T-helper 2 cell treated with Interferon-gamma antibody and Interleukin-4, amounts not matched to agents 100 ng/mL and 5 ng/mL, for 36 hours (primary cell): ENCODE results near the gene PSMB11. TPM values are rescaled to one million over a fixed set of nuclear protein-coding genes. Genes with fewer than 3 reads are reported as not detected.
"Not testable (repeated sequence)": the region's sequence is repeated elsewhere in the genome, so short reads cannot be mapped to it uniquely, and the experiment has no call there.

Experiments used
- intact Hi-C: fragments of 100-400 bp; cut with micrococcal nuclease; formaldehyde crosslinking; loops from one replicate; pipeline ENCODE4 v1.15.1; 2023
- total RNA-seq: library from RNA; stranded (reverse); gene quantifications from 2 replicates; pipeline ENCODE4 v1.2.3, GENCODE V29; 2022

Gene PSMB11
- total RNA-seq, 1 donor from 2014 or later = not detected

- intact Hi-C loops = no loop called here
Measured at GRCh38 chr14:23013054-23013748, 28.8 kb upstream of the PSMB11 start.

GRCh38 chr14:23013749-23014054 lies 28.3 kb upstream of the PSMB11 start:
- intact Hi-C loops = not testable (repeated sequence)

GRCh38 chr14:23015618-23016017 lies 26.4 kb upstream of the PSMB11 start:
- intact Hi-C loops = no loop called here

GRCh38 chr14:23017091-23017490 lies 24.9 kb upstream of the PSMB11 start:
- intact Hi-C loops = no loop called here

DNA sequence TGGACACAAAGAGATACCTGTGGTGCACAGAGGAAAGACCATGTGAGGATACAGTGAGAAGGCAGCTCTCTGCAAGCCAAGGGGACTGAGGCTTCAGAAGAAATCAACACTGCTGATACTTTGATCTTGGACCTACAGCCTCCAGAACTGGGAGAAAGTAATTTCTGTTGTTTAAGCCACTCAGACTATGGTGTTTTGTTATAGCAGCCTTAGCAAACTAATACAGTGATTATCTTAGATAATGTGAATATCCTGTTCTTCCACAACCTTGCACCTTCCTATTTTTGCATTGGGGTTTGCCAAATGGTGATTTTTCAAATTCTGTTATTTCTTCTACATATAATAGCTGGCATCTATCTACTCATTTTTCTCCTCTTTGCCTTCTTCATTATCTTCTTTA lies 23.9 kb upstream of the PSMB11 start:
- intact Hi-C loops = no loop called here

- intact Hi-C loops = no loop called here
Measured at GRCh38 chr14:23020143-23021128, 21.6 kb upstream of the PSMB11 start.

DNA sequence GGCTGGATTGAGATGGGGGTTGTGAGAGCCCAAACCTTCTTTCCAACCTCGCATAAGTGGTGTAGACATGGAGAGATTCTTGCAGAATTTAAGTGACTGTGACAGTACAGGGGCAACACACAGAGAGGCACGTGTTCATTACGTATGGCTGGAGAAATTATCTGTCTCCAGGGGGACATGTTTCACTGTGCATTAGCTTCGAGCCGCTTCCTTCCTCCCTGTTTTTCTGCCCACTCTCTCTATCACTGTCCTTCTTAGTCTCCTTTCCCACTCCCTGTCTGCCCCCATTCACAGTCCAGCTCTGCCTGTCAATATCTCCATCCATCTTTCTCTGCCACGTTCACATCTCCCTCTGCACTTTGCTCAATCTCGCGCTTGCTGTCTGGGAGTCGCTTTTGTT lies 20.6 kb upstream of the PSMB11 start:
- intact Hi-C loops = no loop called here

DNA sequence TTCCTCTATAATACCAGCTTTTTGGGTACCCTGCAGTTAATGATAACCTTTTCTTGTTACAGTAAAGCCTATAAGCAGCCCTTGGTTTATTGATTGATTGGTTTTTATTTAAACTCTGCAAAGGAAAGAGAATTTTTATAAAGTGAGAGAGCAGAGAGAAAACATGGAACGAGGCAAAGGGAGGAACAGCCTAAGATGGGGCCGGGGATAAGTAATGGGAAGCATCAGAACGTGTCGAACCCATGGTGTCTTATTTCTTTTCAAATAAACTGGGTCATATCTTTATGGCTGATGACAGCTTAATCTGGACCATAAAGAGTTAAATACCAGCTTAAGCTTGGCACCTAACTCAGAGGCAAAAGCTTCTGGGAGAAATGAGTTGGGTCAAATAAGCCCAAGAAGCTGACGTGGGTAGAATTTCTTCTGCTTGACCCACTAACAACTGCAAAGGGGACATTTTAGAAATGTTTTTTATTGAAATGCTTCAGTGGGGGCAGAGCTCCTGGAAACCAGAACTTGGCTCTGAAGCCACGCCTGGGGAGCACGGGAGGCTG lies 20.0 kb upstream of the PSMB11 start:
- intact Hi-C loops = no loop called here

GRCh38 chr14:23023022-23023794 lies 18.8 kb upstream of the PSMB11 start:
- intact Hi-C loops = no loop called here

GRCh38 chr14:23023795-23024152 lies 18.2 kb upstream of the PSMB11 start:
- intact Hi-C loops = no loop called here

GRCh38 chr14:23024612-23025075 lies 17.4 kb upstream of the PSMB11 start:
- intact Hi-C loops = no loop called here

DNA sequence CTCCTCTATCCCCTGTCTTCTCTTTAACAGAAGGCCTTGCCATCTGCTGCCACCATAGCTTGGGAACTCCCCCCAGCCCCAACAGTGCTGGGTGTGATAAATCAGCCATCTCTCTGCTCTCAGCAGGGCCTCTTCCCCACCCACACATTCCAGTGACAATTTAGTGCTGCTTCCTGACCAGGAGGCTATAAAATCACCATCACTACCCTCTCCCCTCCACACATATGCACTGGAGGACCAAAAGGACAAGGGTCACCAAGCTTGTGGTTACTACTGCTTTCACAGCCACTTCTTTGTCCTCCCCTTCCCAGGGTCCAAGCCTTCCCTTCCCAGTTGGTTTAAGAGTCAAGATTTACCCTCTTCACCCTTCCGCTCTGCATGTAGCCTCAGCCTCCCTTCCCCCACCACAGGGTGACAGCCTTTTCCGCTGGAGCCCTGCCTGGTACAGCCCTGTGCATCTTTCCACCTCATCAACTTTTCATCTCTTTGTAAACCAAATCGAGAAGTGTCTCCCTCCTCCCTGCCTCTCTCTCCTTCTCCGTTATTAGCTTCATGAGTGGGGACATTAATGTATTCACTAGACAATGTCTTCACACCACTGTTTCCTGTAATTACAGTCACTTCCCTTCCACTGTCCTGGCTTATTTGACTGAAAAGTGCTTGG lies 16.7 kb upstream of the PSMB11 start:
- intact Hi-C loops = no loop called here

DNA sequence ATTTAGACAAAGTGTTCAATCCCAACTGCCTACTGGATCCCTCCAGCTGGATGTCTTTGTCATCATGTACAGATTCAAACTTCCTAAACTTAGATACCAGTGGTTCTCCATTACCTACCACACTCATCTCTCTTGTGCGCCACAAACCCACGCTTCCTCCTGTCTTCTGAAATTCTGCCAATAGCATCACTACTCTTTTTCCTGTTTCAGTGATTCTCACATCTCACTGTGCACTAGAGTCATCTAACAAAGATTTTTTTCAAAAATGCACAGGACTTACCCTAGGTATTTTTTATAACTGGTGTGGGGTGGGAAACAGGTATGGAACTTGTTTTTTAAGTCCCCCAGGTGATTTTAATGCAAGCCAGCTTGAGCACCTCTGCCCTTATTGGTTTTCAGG lies 13.2 kb upstream of the PSMB11 start:
- intact Hi-C loops = no loop called here

- intact Hi-C loops = no loop called here
Measured at GRCh38 chr14:23030936-23031335, 11.1 kb upstream of the PSMB11 start.

DNA sequence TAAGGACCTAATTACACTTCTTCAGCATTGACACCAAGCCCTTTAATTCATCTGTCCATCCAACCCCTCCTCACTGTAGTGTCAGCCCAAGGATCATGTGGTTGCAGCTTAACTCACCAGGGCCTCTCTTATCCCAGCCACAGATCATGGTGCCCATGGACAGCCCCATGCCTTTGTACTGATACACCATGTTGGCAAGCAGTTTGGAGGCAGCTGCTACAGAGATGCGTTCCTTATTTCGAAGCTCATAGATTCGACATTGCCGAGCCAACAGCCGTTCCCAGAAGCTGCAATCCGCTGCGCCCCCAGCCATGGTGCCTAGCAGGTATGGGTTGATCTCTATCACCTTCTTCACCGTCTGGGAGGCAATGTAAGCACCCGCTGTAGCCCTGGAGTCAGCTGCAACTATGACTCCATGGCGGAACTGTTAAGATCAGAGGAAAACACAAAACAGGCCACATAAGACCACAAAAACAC lies 8.7 kb upstream of the PSMB11 start:
- intact Hi-C loops = no loop called here

- intact Hi-C loops = loop anchor here (1.0 to 2.0 kb wide), 7 partner anchors 27 to 115 kb away; partner anchors contain the start of genes ACIN1, C14orf119, HAUS4 and PRMT5
Measured at GRCh38 chr14:23033801-23034497, 8.1 kb upstream of the PSMB11 start.

GRCh38 chr14:23034498-23035302 lies 7.3 kb upstream of the PSMB11 start, which contains the start of gene PSMB5:
TSS of gene PSMB5 (minus strand) at chr14:23034900. CDS start at chr14:23034881, 19 bp downstream.
- intact Hi-C loops = loop anchor here (1.0 to 2.0 kb wide), 10 partner anchors 22 to 287 kb away; partner anchors contain the start of genes ACIN1, C14orf119, HAUS4 and OXA1L

DNA sequence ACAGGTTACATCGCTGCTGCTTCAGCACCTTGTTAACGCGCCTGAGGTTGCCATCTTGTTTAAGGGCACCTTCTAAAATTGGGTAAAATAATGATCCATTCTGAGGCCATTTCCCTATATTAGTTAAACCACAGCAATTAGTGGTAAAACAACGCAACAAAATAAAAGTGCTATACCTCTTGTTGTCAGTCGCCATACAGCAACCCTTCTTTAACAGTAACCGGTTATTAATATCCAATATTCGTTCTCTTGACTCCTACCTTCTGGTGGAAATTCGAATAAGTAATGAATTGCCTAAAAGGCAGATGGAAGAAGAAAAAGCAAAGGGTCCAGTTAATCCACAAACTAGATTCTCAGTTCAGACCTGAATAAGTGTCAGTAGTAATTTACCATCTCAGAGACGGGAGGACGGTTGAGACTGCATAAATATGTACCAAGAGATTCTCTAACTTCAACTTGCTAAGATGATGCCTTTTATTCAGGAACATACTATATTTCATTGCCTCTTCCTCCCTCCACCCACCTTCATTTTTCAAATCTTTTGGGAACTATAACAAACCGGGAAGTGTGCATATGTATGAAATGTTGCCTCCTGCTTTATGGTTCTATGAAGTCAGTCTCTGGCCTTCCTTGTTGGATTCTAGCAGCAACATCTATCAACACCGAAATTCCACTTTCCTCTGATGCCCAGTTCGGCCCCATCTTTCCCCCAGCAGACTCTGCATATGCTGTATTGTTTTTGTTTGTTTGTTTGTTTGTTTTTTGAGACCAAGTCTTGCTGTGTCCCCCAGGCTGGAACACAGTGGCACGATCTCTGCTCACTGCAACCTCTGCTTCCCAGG lies 6.5 kb upstream of the PSMB11 start:
- intact Hi-C loops = loop anchor here (1.0 to 2.0 kb wide), 6 partner anchors 21 to 286 kb away; partner anchors contain the start of genes HAUS4, OXA1L and PABPN1
